Measurements from ENCODE around the gene BCAR3.
A peak's percentile ranks its signal among the peaks of the same experiment; 100 is the strongest.

BCAR3 gene

DNA sequence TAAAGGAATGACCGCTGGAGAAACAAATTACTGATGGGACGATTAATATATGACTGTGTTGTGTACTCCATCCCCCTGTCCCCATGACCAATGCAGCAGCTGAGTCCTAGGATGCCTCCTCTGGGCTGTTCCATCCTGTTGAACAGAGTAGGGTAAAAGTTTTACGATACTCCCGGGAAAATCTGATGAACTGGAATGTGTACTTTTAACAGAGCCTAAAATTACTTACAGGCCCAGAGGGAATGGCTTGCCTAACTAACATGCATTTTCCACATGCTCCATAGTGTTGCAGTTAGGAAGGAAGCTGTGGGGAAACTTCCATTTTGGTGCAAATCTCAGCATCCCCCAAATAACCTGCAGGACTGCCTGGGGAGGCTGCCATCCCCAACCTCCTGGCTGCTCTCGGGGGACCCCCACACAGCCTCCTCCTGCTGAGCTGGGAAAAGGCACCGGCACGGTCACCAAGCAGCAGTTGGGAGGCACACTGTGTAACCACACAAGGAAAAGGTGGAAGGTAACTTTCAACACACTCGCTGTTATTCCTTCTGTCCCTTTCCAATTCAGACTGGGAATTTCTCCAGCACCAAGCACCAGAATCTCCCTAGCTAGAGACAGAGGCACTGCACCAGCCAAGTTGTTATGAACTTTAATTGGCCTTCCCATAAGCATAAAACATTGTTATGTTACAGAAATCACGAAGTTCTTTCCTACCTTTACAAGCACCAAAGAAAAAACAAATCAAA, 97.2 kb downstream of the BCAR3 start (continued):
- TF ChIP-seq, protein P1, sequence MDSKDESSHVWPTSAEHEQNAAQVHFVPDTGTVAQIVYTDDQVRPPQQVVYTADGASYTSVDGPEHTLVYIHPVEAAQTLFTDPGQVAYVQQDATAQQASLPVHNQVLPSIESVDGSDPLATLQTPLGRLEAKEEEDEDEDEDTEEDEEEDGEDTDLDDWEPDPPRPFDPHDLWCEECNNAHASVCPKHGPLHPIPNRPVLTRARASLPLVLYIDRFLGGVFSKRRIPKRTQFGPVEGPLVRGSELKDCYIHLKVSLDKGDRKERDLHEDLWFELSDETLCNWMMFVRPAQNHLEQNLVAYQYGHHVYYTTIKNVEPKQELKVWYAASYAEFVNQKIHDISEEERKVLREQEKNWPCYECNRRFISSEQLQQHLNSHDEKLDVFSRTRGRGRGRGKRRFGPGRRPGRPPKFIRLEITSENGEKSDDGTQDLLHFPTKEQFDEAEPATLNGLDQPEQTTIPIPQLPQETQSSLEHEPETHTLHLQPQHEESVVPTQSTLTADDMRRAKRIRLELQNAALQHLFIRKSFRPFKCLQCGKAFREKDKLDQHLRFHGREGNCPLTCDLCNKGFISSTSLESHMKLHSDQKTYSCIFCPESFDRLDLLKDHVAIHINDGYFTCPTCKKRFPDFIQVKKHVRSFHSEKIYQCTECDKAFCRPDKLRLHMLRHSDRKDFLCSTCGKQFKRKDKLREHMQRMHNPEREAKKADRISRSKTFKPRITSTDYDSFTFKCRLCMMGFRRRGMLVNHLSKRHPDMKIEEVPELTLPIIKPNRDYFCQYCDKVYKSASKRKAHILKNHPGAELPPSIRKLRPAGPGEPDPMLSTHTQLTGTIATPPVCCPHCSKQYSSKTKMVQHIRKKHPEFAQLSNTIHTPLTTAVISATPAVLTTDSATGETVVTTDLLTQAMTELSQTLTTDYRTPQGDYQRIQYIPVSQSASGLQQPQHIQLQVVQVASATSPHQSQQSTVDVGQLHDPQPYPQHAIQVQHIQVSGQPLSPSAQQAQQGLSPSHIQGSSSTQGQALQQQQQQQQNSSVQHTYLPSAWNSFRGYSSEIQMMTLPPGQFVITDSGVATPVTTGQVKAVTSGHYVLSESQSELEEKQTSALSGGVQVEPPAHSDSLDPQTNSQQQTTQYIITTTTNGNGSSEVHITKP (tag by site-specific recombination; IDR thresholded peaks at IDR 0.05) = peak; percentile 81
- TF ChIP-seq ZSCAN16 (tag by site-specific recombination; IDR thresholded peaks at IDR 0.05) (no peak), ZNF514 (tag by site-specific recombination; IDR thresholded peaks at IDR 0.05) (no peak), PRDM6 (tag by site-specific recombination; IDR thresholded peaks at IDR 0.05) (peak; percentile 50), ZNF664 (tag by site-specific recombination; IDR thresholded peaks at IDR 0.05) (no peak), ZNF423 (tag by site-specific recombination; IDR thresholded peaks at IDR 0.05) (0 out of 2 replicates have a peak, but pooled peaks have one; percentile 25), TRIM28 (IDR thresholded peaks at IDR 0.05; ENCODE audit: borderline replicate concordance, low read length) (no peak), SCRT1 (tag by site-specific recombination; IDR thresholded peaks at IDR 0.05; ENCODE audit: borderline replicate concordance) (0 out of 2 replicates have a peak, but pooled peaks have one; percentile 32), SP7 (tag by site-specific recombination; IDR thresholded peaks at IDR 0.05) (no peak), ZNF221 (tag by site-specific recombination; IDR thresholded peaks at IDR 0.05; ENCODE audit: borderline replicate concordance) (no peak), ZBTB44 (tag by site-specific recombination; IDR thresholded peaks at IDR 0.05) (peak; percentile 90), ZNF621 (tag by site-specific recombination; IDR thresholded peaks at IDR 0.05) (no peak), ZNF555 (tag by site-specific recombination; conservative IDR thresholded peaks at IDR 0.05) (no peak), ZNF341 (tag by site-specific recombination; IDR thresholded peaks at IDR 0.05; ENCODE audit: low read depth) (peak; percentile 76), ZNF121 (tag by site-specific recombination; IDR thresholded peaks at IDR 0.05) (no peak), ZBTB11 (tag by site-specific recombination; conservative IDR thresholded peaks at IDR 0.05; ENCODE audit: low read depth) (no peak)
- TF ChIP-seq, protein P2, sequence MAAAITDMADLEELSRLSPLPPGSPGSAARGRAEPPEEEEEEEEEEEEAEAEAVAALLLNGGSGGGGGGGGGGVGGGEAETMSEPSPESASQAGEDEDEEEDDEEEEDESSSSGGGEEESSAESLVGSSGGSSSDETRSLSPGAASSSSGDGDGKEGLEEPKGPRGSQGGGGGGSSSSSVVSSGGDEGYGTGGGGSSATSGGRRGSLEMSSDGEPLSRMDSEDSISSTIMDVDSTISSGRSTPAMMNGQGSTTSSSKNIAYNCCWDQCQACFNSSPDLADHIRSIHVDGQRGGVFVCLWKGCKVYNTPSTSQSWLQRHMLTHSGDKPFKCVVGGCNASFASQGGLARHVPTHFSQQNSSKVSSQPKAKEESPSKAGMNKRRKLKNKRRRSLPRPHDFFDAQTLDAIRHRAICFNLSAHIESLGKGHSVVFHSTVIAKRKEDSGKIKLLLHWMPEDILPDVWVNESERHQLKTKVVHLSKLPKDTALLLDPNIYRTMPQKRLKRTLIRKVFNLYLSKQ (tag by site-specific recombination; IDR thresholded peaks at IDR 0.05; ENCODE audit: borderline replicate concordance) = no peak
